Stimulated activated CD4-positive, alpha-beta T cell treated with anti-CD3 and anti-CD28 coated beads, TNF-alpha, amount 100 ng/mL, for 1 hour (primary cell): ENCODE measurements around the gene CNDP2.
"Not testable (repeated sequence)": the region's sequence is repeated elsewhere in the genome, so short reads cannot be mapped to it uniquely, and the experiment has no call there.

Source experiments
- DNase-seq, 3 donors: peaks; one replicate each; pipeline ENCODE4 v3.0.0-alpha.2; 2020; ENCODE audit warnings: low read depth in 3 of 3, low spot score in 1 of 3

The CNDP2 gene

GRCh38 chr18:74517236-74517630, 21.1 kb downstream of the CNDP2 start:
- DNase-seq: no peak

- no peak for DNase-seq
These were observed 22.5 kb downstream of the CNDP2 start for GRCh38 chr18:74518456-74519295.

GRCh38 chr18:74519320-74520095, 23.3 kb downstream of the CNDP2 start:
- no peak for DNase-seq

GRCh38 chr18:74520096-74520833, 24.1 kb downstream of the CNDP2 start:
- DNase-seq: no peak

GRCh38 chr18:74521068-74521725, 25.0 kb downstream of the CNDP2 start:
- no peak for DNase-seq

- DNase-seq: no peak
These were observed 26.7 kb downstream of the CNDP2 start for GRCh38 chr18:74522635-74523548.

GRCh38 chr18:74524097-74524496, 27.9 kb downstream of the CNDP2 start:
- DNase-seq: no peak

- not testable (repeated sequence) for DNase-seq
These were observed 28.8 kb downstream of the CNDP2 start for GRCh38 chr18:74524915-74525314.

GRCh38 chr18:74525741-74526140, 29.6 kb downstream of the CNDP2 start:
- DNase-seq: no peak

GRCh38 chr18:74526488-74526887, 30.3 kb downstream of the CNDP2 start:
- no peak for DNase-seq

GRCh38 chr18:74528478-74528877, 32.3 kb downstream of the CNDP2 start:
- no peak for DNase-seq

- no peak for DNase-seq
These were observed 32.8 kb downstream of the CNDP2 start for GRCh38 chr18:74528913-74529312.

- no peak for DNase-seq
These were observed 33.2 kb downstream of the CNDP2 start for GRCh38 chr18:74529378-74529777.

- no peak for DNase-seq
These were observed 33.8 kb downstream of the CNDP2 start for GRCh38 chr18:74529811-74530583.

- no peak for DNase-seq
These were observed 34.4 kb downstream of the CNDP2 start for GRCh38 chr18:74530584-74530862.

GRCh38 chr18:74531043-74531442, 34.9 kb downstream of the CNDP2 start:
- no peak for DNase-seq

GRCh38 chr18:74532511-74533025, 36.4 kb downstream of the CNDP2 start:
- DNase-seq: no peak

GRCh38 chr18:74533666-74534065, 37.5 kb downstream of the CNDP2 start:
- no peak for DNase-seq
